ENCODE results near the gene SLC44A3.

SLC44A3 gene

DNA sequence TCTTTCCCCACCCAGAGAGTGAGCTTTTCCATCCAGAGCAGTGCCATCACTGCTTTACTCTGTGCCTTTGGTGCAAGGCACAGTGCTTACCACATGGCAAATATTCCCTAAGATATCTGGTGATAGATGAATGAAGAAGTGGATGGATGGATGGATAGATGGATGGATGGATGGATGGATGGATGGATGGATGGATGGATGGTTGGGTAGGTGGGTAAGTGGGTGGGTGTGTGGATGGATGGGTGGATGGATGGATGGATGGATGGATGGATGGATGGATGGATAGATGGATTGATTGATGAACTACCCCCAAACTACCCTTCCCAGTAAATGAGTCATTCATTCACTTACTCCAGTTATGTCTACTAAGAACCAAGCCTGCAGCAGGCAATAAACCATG, 42.9 kb upstream of the SLC44A3 start:
- H3K36me3 ChIP-seq (replicated peaks; ENCODE audit: insufficient read depth, low read length) = no peaks in the 10 kb centered on the region
- DNase-seq = no peak

DNA sequence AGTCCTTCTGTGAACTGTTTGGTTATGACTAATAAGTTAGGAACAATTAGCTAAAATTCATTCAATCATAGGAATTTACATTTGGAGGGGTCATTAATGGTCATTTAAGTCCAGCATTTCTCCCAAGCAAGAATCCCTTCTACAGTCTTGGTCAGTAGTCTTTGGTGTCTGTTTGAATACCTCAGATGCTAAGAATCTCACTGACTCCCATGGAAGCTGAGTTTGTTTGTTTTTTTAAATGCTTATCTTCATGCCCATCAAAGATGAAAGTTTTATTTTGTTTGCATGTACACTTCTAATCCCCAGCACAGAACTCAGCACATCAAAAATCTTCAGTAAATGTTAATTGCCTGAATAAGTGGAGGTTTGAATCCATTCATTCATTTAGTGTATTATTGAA, 41.3 kb upstream of the SLC44A3 start:
- no peak overlapping the region for H3K27ac ChIP-seq (ENCODE audit: low read length)
- H2AFZ ChIP-seq (ENCODE audit: low read length) = no peak overlapping the region
- no peaks in the 10 kb centered on the region for H3K79me2 ChIP-seq (ENCODE audit: low read length)
- H3K9me3 ChIP-seq (replicated peaks; ENCODE audit: insufficient read depth, low read length) = no peaks in the 10 kb centered on the region
- H4K20me1 ChIP-seq (ENCODE audit: insufficient read depth, low read length) = no peaks in the 10 kb centered on the region
- H3K4me1 ChIP-seq (ENCODE audit: low read length) = no peaks in the 10 kb centered on the region
- H3K27me3 ChIP-seq (replicated peaks; ENCODE audit: insufficient read depth, low read length) = no peaks in the 10 kb centered on the region
- H3K9ac ChIP-seq (ENCODE audit: low read length) = no peak overlapping the region
- no peak overlapping the region for H3K4me3 ChIP-seq (ENCODE audit: low read length)
- no peaks in the 10 kb centered on the region for H3K36me3 ChIP-seq (replicated peaks; ENCODE audit: insufficient read depth, low read length)
- no peaks in the 10 kb centered on the region for H3K9me2 ChIP-seq (replicated peaks; ENCODE audit: insufficient read depth, low read length)
- no peaks in the 10 kb centered on the region for H3F3A ChIP-seq (ENCODE audit: insufficient read depth, low read length)
- TF ChIP-seq EZH2 (optimal IDR thresholded peaks at IDR 0.05; ENCODE audit: low read depth, low read length) = no peak
- no peak for TF ChIP-seq EZH2phosphoT487 (IDR thresholded peaks at IDR 0.05; ENCODE audit: low read length)
- TF ChIP-seq, protein P1, sequence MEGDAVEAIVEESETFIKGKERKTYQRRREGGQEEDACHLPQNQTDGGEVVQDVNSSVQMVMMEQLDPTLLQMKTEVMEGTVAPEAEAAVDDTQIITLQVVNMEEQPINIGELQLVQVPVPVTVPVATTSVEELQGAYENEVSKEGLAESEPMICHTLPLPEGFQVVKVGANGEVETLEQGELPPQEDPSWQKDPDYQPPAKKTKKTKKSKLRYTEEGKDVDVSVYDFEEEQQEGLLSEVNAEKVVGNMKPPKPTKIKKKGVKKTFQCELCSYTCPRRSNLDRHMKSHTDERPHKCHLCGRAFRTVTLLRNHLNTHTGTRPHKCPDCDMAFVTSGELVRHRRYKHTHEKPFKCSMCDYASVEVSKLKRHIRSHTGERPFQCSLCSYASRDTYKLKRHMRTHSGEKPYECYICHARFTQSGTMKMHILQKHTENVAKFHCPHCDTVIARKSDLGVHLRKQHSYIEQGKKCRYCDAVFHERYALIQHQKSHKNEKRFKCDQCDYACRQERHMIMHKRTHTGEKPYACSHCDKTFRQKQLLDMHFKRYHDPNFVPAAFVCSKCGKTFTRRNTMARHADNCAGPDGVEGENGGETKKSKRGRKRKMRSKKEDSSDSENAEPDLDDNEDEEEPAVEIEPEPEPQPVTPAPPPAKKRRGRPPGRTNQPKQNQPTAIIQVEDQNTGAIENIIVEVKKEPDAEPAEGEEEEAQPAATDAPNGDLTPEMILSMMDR (IDR thresholded peaks at IDR 0.05; ENCODE audit: low read length) = no peak
- no peak for DNase-seq
- H3K4me2 ChIP-seq (ENCODE audit: low read depth, low read length) = no peak overlapping the region

More for the DNA sequence above, 42.9 kb upstream of the SLC44A3 start:
- Histone ChIP-seq H3K79me2 (ENCODE audit: low read length) (no peaks in the 10 kb centered on the region), H3K27me3 (replicated peaks; ENCODE audit: insufficient read depth, low read length) (no peaks in the 10 kb centered on the region), H3K9ac (ENCODE audit: low read length) (no peak overlapping the region), H3K4me3 (ENCODE audit: low read length) (no peak overlapping the region), H3K27ac (ENCODE audit: low read length) (no peak overlapping the region), H3F3A (ENCODE audit: insufficient read depth, low read length) (no peaks in the 10 kb centered on the region), H3K4me1 (ENCODE audit: low read length) (no peaks in the 10 kb centered on the region), H4K20me1 (ENCODE audit: insufficient read depth, low read length) (no peaks in the 10 kb centered on the region), H3K9me3 (replicated peaks; ENCODE audit: insufficient read depth, low read length) (no peaks in the 10 kb centered on the region), H3K9me2 (replicated peaks; ENCODE audit: insufficient read depth, low read length) (no peaks in the 10 kb centered on the region), H3K4me2 (ENCODE audit: low read depth, low read length) (no peak overlapping the region), H2AFZ (ENCODE audit: low read length) (no peak overlapping the region)
- TF ChIP-seq EZH2 (optimal IDR thresholded peaks at IDR 0.05; ENCODE audit: low read depth, low read length) (no peak), EZH2phosphoT487 (IDR thresholded peaks at IDR 0.05; ENCODE audit: low read length) (no peak)
- TF ChIP-seq, protein P1 (IDR thresholded peaks at IDR 0.05; ENCODE audit: low read length) = no peak

DNA sequence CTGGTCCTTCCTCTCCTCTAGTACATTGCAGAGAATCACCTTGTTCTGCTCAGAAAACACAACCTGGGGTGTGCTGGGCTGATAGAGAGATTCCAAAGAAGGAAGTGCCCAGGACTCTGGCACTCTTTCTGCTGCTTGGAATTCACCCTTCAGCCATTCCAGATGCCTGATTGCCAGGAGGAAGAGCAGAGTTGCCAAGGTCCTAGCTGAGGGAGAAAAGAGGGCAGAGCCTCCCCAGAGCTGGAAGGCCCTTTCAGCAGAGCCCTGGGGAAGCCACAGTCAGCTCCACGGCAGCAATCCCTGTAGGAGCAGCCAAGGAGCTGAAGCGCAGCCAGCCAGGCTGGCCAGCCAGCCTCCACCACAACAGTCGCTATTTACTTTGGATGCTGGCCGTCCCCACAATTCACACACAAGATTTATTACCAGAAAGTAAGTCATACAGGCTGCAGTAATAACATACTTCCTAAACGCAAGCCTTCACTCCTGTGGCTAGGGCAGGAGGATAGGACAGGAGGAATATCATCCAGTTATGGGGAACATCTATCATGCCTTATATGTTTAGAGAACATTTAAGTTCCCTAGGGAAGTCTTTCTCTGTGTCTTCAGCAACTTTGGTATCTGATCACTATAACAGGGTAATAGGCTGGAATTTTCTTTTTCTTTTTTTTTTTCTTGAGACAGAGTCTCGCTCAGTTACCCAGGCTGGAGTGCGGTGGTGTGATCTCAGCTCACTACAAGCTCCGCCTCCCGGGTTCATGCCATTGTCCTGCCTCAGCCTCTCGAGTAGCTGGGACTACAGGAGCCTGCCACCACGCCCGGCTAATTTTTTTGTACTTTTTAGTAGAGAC, 36.6 kb upstream of the SLC44A3 start:
- no peak for TF ChIP-seq EZH2 (optimal IDR thresholded peaks at IDR 0.05; ENCODE audit: low read depth, low read length)
- TF ChIP-seq, protein P1 (IDR thresholded peaks at IDR 0.05; ENCODE audit: low read length) = no peak
- no peak for TF ChIP-seq EZH2phosphoT487 (IDR thresholded peaks at IDR 0.05; ENCODE audit: low read length)
- H3K4me1 ChIP-seq (ENCODE audit: low read length) = no peaks in the 10 kb centered on the region
- H3K4me2 ChIP-seq (ENCODE audit: low read depth, low read length) = no peak overlapping the region
- H3K9me2 ChIP-seq (replicated peaks; ENCODE audit: insufficient read depth, low read length) = no peaks in the 10 kb centered on the region
- no peaks in the 10 kb centered on the region for H3K9me3 ChIP-seq (replicated peaks; ENCODE audit: insufficient read depth, low read length)
- no peaks in the 10 kb centered on the region for H3K36me3 ChIP-seq (replicated peaks; ENCODE audit: insufficient read depth, low read length)
- H3K27me3 ChIP-seq (replicated peaks; ENCODE audit: insufficient read depth, low read length) = no peaks in the 10 kb centered on the region
- no peak overlapping the region for H2AFZ ChIP-seq (ENCODE audit: low read length)
- no peaks in the 10 kb centered on the region for H3F3A ChIP-seq (ENCODE audit: insufficient read depth, low read length)
- no peaks in the 10 kb centered on the region for H4K20me1 ChIP-seq (ENCODE audit: insufficient read depth, low read length)
- DNase-seq = no peak
- no peaks in the 10 kb centered on the region for H3K79me2 ChIP-seq (ENCODE audit: low read length)
- H3K9ac ChIP-seq (ENCODE audit: low read length) = no peak overlapping the region
- no peak overlapping the region for H3K4me3 ChIP-seq (ENCODE audit: low read length)
- no peak overlapping the region for H3K27ac ChIP-seq (ENCODE audit: low read length)
